Liver (tissue), 9 donors: ENCODE data around the gene TTC22. TPM values are rescaled to one million over a fixed set of nuclear protein-coding genes. Genes with fewer than 3 reads are reported as not detected.

Source experiments
- DNase-seq: peaks from one replicate; pipeline ENCODE4 v3.0.0-alpha.2; 2017; ENCODE audit warnings: low spot score
- H3K27ac ChIP-seq, 2 donors: one replicate each; pipeline ENCODE4 v1.7.0; 2013; ENCODE audit warnings: inconsistent platforms in 2 of 2, low read length in 2 of 2, control low read depth in 1 of 2, low read depth in 1 of 2, mild to moderate bottlenecking in 1 of 2
- H3K27me3 ChIP-seq, 4 donors: one replicate each; pipeline versions ENCODE4 v1.6.1 to v1.7.0; 2013; ENCODE audit warnings: low read length in 3 of 4, inconsistent platforms in 1 of 4, mild to moderate bottlenecking in 1 of 4, moderate library complexity in 1 of 4; ENCODE audit not compliant: control insufficient read depth in 4 of 4, insufficient read depth in 4 of 4
- H3K36me3 ChIP-seq, 4 donors: one replicate each; pipeline versions ENCODE4 v1.6.1 to v1.7.0; 2013; ENCODE audit warnings: low read length in 3 of 4, mild to moderate bottlenecking in 3 of 4, low read depth in 1 of 4, moderate library complexity in 1 of 4; ENCODE audit not compliant: control insufficient read depth in 4 of 4, insufficient read depth in 3 of 4
- H3K4me1 ChIP-seq, 4 donors: one replicate each; pipeline versions ENCODE4 v1.6.1 to v1.7.0; 2013; ENCODE audit warnings: low read length in 3 of 4, mild to moderate bottlenecking in 3 of 4, moderate library complexity in 1 of 4; ENCODE audit not compliant: control insufficient read depth in 4 of 4, insufficient read depth in 4 of 4
- H3K4me3 ChIP-seq, 3 donors: one replicate each; pipeline versions ENCODE4 v1.6.1 to v1.7.0; 2013; ENCODE audit warnings: low read length in 3 of 3, control low read depth in 1 of 3, low read depth in 1 of 3, mild to moderate bottlenecking in 1 of 3
- H3K9ac ChIP-seq, 2 donors: one replicate each; pipeline ENCODE4 v1.7.0; 2013; ENCODE audit warnings: low read length in 2 of 2, mild to moderate bottlenecking in 2 of 2, moderate library complexity in 2 of 2, control low read depth in 1 of 2, low read depth in 1 of 2
- H3K9me3 ChIP-seq, 4 donors: one replicate each; pipeline versions ENCODE4 v1.6.1 to v1.7.0; 2013; ENCODE audit warnings: low read length in 3 of 4; ENCODE audit not compliant: control insufficient read depth in 4 of 4
- ATF3 ChIP-seq: IDR thresholded peaks from 2 replicates; pipeline ENCODE4 v1.6.1; 2016; ENCODE audit warnings: antibody characterized with exemption
- CTCF ChIP-seq: fragments of 150-350 bp; IDR thresholded peaks from 2 replicates; pipeline ENCODE4 v1.5.1; 2017; ENCODE audit warnings: improper control_type of control experiment, low read depth, low read length; ENCODE audit not compliant: missing input control
- EGR1 ChIP-seq, 2 donors: IDR thresholded peaks; 2 replicates each; pipeline ENCODE4 v1.6.1; 2016 to 2018; ENCODE audit warnings: antibody characterized with exemption in 2 of 2, low read depth in 2 of 2
- FOXA1 ChIP-seq: IDR thresholded peaks from 2 replicates; pipeline ENCODE4 v1.6.1; 2016; ENCODE audit warnings: antibody characterized with exemption
- FOXA2 ChIP-seq: IDR thresholded peaks from 2 replicates; pipeline ENCODE4 v1.6.1; 2016; ENCODE audit warnings: antibody characterized with exemption
- GABPA ChIP-seq, 2 donors: IDR thresholded peaks in 1 of 2; conservative IDR thresholded peaks in 1 of 2; 2 replicates each; pipeline ENCODE4 v1.6.1; 2016; ENCODE audit warnings: antibody characterized with exemption in 2 of 2, mild to moderate bottlenecking in 1 of 2, moderate library complexity in 1 of 2
- HNF4A ChIP-seq, 2 donors: conservative IDR thresholded peaks; 2 replicates each; pipeline ENCODE4 v1.6.1; 2016; ENCODE audit warnings: antibody characterized with exemption in 2 of 2, mild to moderate bottlenecking in 2 of 2
- HNF4G ChIP-seq: IDR thresholded peaks from 2 replicates; pipeline ENCODE4 v1.6.1; 2016; ENCODE audit warnings: antibody characterized with exemption
- JUND ChIP-seq, 2 donors: IDR thresholded peaks; 2 replicates each; pipeline ENCODE4 v1.6.1; 2016; ENCODE audit warnings: antibody characterized with exemption in 2 of 2
- MAX ChIP-seq: IDR thresholded peaks from 2 replicates; pipeline ENCODE4 v1.6.1; 2016; ENCODE audit warnings: antibody characterized with exemption
- NR2F2 ChIP-seq: IDR thresholded peaks from 2 replicates; pipeline ENCODE4 v1.6.1; 2016; ENCODE audit warnings: antibody characterized with exemption
- RAD21 ChIP-seq, 2 donors: IDR thresholded peaks; 2 replicates each; pipeline ENCODE4 v1.6.1; 2016; ENCODE audit warnings: antibody characterized with exemption in 2 of 2, mild to moderate bottlenecking in 2 of 2
- REST ChIP-seq: IDR thresholded peaks from 2 replicates; pipeline ENCODE4 v1.6.1; 2016; ENCODE audit warnings: antibody characterized with exemption, mild to moderate bottlenecking
- RXRA ChIP-seq, 2 donors: IDR thresholded peaks; 2 replicates each; pipeline ENCODE4 v1.6.1; 2017 to 2018; ENCODE audit warnings: antibody characterized with exemption in 2 of 2, mild to moderate bottlenecking in 1 of 2
- SP1 ChIP-seq: IDR thresholded peaks from 2 replicates; pipeline ENCODE4 v1.6.1; 2018; ENCODE audit warnings: antibody characterized with exemption, mild to moderate bottlenecking
- TAF1 ChIP-seq: conservative IDR thresholded peaks from 2 replicates; pipeline ENCODE4 v1.6.1; 2016; ENCODE audit warnings: antibody characterized with exemption, mild to moderate bottlenecking
- YY1 ChIP-seq: IDR thresholded peaks from 2 replicates; pipeline ENCODE4 v1.6.1; 2016; ENCODE audit warnings: antibody characterized with exemption, mild to moderate bottlenecking
- ZBTB33 ChIP-seq: IDR thresholded peaks from 2 replicates; pipeline ENCODE4 v1.6.1; 2016; ENCODE audit warnings: antibody characterized with exemption
- WGBS: extraction: QIAGEN DNeasy Blood & Tissue Kit; methylation state at CpG from one replicate; pipeline ENCODE4 v1.1.7; 2013; 5-methylcytosine and 5-hydroxymethylcytosine counted together
- polyA plus RNA-seq, 2 donors: library from polyadenylated mRNA; stranded (reverse) in 1 of 2; unstranded in 1 of 2; fragments of 200-250 nt in 1 of 2; fragments of >200 nt in 1 of 2; fragmentation: Nextera tagmentation in 1 of 2; extraction: Ambion mirVana in 1 of 2; gene quantifications; one replicate each; pipeline versions ENCODE4 v1.2.1 to v1.2.3, GENCODE V29; 2013 to 2015
- total RNA-seq, 2 donors: library from RNA; depleted of rRNA; stranded (reverse); fragments of >200 nt; gene quantifications; one replicate each; pipeline ENCODE4 v1.2.3, GENCODE V29; 2014
- donor health status: healthy.
- donor health status: healthy.
- donor health status: healthy.
- donor health status: healthy.
- donor health status: healthy.

TTC22 gene
- total and polyA plus RNA-seq, 4 donors = 0.96 to 3.5 (median 2.3) TPM

GRCh38 chr1:54766726-54767125, 34.4 kb downstream of the TTC22 start:
- H3K36me3 ChIP-seq = no peaks in the 10 kb centered on the region
- TF ChIP-seq HNF4G (no peak), JUND (IDR thresholded peaks at IDR 0.05) (no peak), GABPA (IDR thresholded peaks at IDR 0.05 in 1 of 2, conservative IDR thresholded peaks at IDR 0.05 in 1 of 2) (no peak), ZBTB33 (no peak), FOXA2 (no peak), MAX (no peak), NR2F2 (no peak), FOXA1 (no peak), EGR1 (IDR thresholded peaks at IDR 0.05; ENCODE audit: low read depth in 2 of 2) (no peak), TAF1 (no peak), REST (no peak), HNF4A (conservative IDR thresholded peaks at IDR 0.05) (no peak), CTCF (no peak), ATF3 (no peak), SP1 (no peak), RXRA (IDR thresholded peaks at IDR 0.05) (no peak), YY1 (no peak), RAD21 (IDR thresholded peaks at IDR 0.05) (no peak)
- H3K9me3 ChIP-seq = no peaks in the 10 kb centered on the region
- no peaks in the 10 kb centered on the region for H3K27me3 ChIP-seq
- peaks cover 0 to 15% (median 9%) of the 10 kb centered on the region in 4 donors for H3K4me1 ChIP-seq
- H3K27ac ChIP-seq = no peak overlapping the region
- no peak overlapping the region for H3K4me3 ChIP-seq
- no peak overlapping the region for H3K9ac ChIP-seq
- WGBS = 55% methylated on average over 4 of the region's 4 CpGs
- DNase-seq = no peak
